HFFc6 (cell line): ENCODE measurements around the gene CDH13. TPM values are rescaled to one million over a fixed set of nuclear protein-coding genes. Genes with fewer than 3 reads are reported as not detected.
A peak's percentile ranks its signal among the peaks of the same experiment; 100 is the strongest.

ENCODE experiments used
- DNase-seq: peaks from one replicate; pipeline ENCODE4 v3.0.0-alpha.2; 2018
- H3K27ac Mint-ChIP-seq: 2 replicates; pipeline ENCODE4 v1.8.0; 2020; ENCODE audit warnings: mild to moderate bottlenecking, mixed read lengths
- H3K27me3 Mint-ChIP-seq: 2 replicates; pipeline ENCODE4 v1.8.0; 2021; ENCODE audit warnings: mild to moderate bottlenecking, moderate library complexity, mixed read lengths; ENCODE audit not compliant: insufficient read depth
- H3K36me3 Mint-ChIP-seq: 2 replicates; pipeline ENCODE4 v1.8.0; 2021; ENCODE audit warnings: low read depth, mixed read lengths
- H3K4me1 Mint-ChIP-seq: 2 replicates; pipeline ENCODE4 v1.8.0; 2020; ENCODE audit warnings: low read depth, mixed read lengths
- H3K4me3 Mint-ChIP-seq: 2 replicates; pipeline ENCODE4 v1.8.0; 2020; ENCODE audit warnings: mild to moderate bottlenecking, moderate library complexity, mixed read lengths
- H3K9me3 Mint-ChIP-seq: 2 replicates; pipeline ENCODE4 v1.8.0; 2020; ENCODE audit warnings: mild to moderate bottlenecking, mixed read lengths
- total RNA-seq, 6 experiments: library from RNA; stranded (reverse); fragmentation: NEBNext Ultra II Directional; extraction: Animal tissue kit (Norgen Biotek cat#: 25700); gene quantifications; 2 replicates in 1 of 6; 3 replicates in 5 of 6; pipeline ENCODE4 v1.2.3, GENCODE V29; 2021
- TF ChIP-seq, protein P1 (sequence below): fragments of 200-600 bp; sonication (generic); IDR thresholded peaks from 2 replicates; pipeline ENCODE4 v1.5.0; 2021; ENCODE audit warnings: antibody characterized with exemption, mild to moderate bottlenecking

The CDH13 gene
- total RNA-seq, 6 experiments from 2014 or later: 3.6 to 14.7 (median 4.7) TPM

DNA sequence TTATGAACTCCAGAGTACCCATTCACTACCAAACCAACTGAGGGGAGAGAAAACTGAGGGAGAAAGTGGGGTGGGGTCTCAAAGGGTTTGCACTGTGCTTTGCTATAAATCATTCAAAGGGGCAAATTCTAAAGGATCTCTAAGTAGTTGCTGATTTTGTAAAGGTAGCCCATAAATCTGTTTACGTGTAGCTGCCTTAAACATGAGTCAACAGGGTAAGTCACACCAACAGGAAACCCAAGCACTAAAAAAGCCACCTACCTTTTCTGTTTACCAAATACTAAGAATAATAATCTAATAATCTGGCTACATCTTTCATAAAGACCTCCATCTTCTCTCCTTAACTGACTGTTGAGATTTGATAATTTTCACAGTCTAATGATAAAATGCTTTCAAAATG, 1172.6 kb downstream of the CDH13 start:
- H3K9me3 Mint-ChIP-seq: no peaks in the 10 kb centered on the region
- TF ChIP-seq, protein P1, sequence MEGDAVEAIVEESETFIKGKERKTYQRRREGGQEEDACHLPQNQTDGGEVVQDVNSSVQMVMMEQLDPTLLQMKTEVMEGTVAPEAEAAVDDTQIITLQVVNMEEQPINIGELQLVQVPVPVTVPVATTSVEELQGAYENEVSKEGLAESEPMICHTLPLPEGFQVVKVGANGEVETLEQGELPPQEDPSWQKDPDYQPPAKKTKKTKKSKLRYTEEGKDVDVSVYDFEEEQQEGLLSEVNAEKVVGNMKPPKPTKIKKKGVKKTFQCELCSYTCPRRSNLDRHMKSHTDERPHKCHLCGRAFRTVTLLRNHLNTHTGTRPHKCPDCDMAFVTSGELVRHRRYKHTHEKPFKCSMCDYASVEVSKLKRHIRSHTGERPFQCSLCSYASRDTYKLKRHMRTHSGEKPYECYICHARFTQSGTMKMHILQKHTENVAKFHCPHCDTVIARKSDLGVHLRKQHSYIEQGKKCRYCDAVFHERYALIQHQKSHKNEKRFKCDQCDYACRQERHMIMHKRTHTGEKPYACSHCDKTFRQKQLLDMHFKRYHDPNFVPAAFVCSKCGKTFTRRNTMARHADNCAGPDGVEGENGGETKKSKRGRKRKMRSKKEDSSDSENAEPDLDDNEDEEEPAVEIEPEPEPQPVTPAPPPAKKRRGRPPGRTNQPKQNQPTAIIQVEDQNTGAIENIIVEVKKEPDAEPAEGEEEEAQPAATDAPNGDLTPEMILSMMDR: no peak
- peaks cover 6% of the 10 kb centered on the region for H3K27me3 Mint-ChIP-seq
- H3K4me3 Mint-ChIP-seq: no peak overlapping the region
- peaks cover 11% of the 10 kb centered on the region for H3K4me1 Mint-ChIP-seq
- H3K36me3 Mint-ChIP-seq: no peaks in the 10 kb centered on the region
- H3K27ac Mint-ChIP-seq: no peak overlapping the region
- no peak for DNase-seq

DNA sequence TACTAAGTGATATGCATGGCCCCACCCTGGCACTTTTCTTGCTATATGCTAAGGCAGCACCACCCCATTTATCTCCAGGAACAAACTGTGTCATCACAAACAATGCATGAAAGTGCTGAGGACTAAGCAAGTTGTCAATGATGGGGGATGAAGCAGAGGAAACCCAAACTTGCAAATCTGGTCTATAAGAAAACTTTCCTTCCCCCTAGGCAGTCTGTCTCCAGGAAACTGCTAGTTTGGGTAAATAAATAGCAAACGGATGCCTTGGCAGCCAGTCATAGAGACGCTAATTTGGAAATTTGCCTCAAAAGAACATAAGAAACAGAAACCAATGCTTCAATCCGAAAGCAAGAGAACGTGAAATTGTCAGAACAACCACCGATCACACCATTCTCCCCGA, 1175.4 kb downstream of the CDH13 start:
- TF ChIP-seq, protein P1: no peak
- H3K4me3 Mint-ChIP-seq: peak overlapping the region; percentile 78
- peaks cover 10% of the 10 kb centered on the region for H3K27me3 Mint-ChIP-seq
- no peaks in the 10 kb centered on the region for H3K36me3 Mint-ChIP-seq
- H3K9me3 Mint-ChIP-seq: no peaks in the 10 kb centered on the region
- peak overlapping the region; percentile 84 for H3K27ac Mint-ChIP-seq
- H3K4me1 Mint-ChIP-seq: peaks cover 11% of the 10 kb centered on the region
- peak; percentile 85 for DNase-seq

DNA sequence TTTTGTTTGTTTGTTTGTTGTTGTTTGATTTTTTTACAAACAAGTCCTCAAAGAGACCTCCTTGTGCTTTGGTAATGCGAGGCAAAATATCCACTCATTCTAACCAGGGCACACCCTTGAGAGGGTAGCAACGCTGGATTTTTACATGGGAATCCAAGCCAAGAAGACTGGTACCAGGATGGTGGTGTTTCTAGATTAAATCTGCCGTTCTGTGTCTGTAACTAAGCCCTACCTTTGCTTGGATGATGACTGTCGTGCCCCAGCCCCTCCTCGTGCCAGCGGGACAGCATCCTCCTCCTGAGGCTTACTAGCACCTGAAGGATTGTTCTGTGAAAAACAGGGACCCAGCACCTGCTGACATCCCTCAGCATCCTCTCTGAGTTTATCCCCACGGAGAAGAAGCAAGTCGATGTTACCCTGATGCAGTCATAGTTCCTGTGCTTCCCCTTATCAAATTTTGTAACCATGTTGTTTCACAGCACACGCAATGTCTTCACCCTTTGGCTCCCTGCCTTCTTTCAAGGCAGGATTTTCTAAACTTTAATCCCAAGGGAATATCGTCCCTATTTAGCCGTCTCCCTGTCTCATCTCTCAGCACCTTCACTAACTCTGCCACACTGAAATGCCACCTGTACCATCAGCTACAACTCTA, 1175.9 kb downstream of the CDH13 start:
- H3K36me3 Mint-ChIP-seq: no peaks in the 10 kb centered on the region
- H3K4me1 Mint-ChIP-seq: peaks cover 11% of the 10 kb centered on the region
- TF ChIP-seq, protein P1: no peak
- H3K27ac Mint-ChIP-seq: peak overlapping the region; percentile 84
- DNase-seq: no peak
- H3K9me3 Mint-ChIP-seq: no peaks in the 10 kb centered on the region
- peak overlapping the region; percentile 78 for H3K4me3 Mint-ChIP-seq
- H3K27me3 Mint-ChIP-seq: peaks cover 10% of the 10 kb centered on the region

DNA sequence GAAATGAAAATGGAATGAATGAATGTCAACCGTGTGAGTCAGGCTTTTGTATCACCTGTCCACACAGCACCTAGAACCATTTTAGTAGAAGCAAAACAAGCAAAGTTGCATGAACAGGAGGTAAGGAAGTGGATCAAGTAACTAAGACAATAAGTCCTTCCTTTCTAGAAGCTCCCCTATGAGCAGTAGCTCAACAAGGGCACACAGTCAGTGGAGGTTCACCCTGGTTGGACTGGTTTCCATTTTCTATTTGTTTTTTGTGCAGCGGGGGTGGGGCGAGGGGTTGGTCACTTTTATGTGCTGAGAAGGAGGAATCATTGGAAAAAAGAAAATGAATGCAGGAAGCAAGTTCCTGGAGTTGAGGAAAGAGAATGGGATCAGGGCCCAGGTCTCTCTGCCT, 1177.0 kb downstream of the CDH13 start:
- no peak for DNase-seq
- Mint-ChIP-seq H3K4me3 (no peak overlapping the region), H3K9me3 (no peaks in the 10 kb centered on the region), H3K4me1 (peaks cover 17% of the 10 kb centered on the region), H3K36me3 (peaks cover 6% of the 10 kb centered on the region), H3K27ac (no peak overlapping the region), H3K27me3 (peaks cover 10% of the 10 kb centered on the region)
- TF ChIP-seq, protein P1: no peak

DNA sequence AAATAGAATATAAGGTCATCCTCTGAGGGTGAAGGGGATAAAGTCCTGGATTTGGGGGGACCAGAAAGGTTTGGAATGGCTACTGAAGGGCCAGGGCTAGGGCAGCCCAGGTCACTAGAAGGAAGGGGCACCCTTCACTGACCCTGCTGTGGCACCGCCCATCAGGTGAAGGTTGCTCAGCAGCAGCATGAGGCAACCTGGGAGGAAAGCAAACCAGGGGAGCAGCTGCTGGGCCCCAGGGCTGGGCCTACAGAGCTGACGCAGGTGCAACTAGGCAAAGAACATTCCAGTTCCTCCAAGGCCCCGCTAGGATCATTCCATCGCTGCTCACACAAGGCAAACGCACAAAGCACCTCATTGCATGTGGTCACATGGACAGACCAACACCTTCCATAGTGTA, 1177.6 kb downstream of the CDH13 start:
- Mint-ChIP-seq H3K36me3 (peaks cover 12% of the 10 kb centered on the region), H3K27ac (no peak overlapping the region)

More for the DNA sequence above, 1177.6 kb downstream of the CDH13 start:
- H3K4me3 Mint-ChIP-seq: no peak overlapping the region
- peaks cover 23% of the 10 kb centered on the region for H3K4me1 Mint-ChIP-seq
- no peaks in the 10 kb centered on the region; the same call in 1 of the 2 replicates for H3K9me3 Mint-ChIP-seq
- DNase-seq: no peak
- peaks cover 10% of the 10 kb centered on the region for H3K27me3 Mint-ChIP-seq
- TF ChIP-seq, protein P1: no peak
